ENCODE measurements around the gene FGFR2.

Gene FGFR2

GRCh38 chr10:121610798-121611323 is 12.6 kb upstream of the FGFR2 start:
- DNase-seq (ENCODE audit: low spot score): no peak

- no peak for DNase-seq (ENCODE audit: low spot score)
Measured at GRCh38 chr10:121609426-121610380, 11.5 kb upstream of the FGFR2 start.

- no peak for DNase-seq (ENCODE audit: low spot score)
Measured at GRCh38 chr10:121608469-121609190, 10.4 kb upstream of the FGFR2 start.

- DNase-seq (ENCODE audit: low spot score): no peak
Measured at GRCh38 chr10:121607310-121608055, 9.2 kb upstream of the FGFR2 start.

GRCh38 chr10:121605708-121606107 is 7.5 kb upstream of the FGFR2 start:
- DNase-seq (ENCODE audit: low spot score): no peak

GRCh38 chr10:121601458-121601857 is 3.2 kb upstream of the FGFR2 start:
- no peak for DNase-seq (ENCODE audit: low spot score)

GRCh38 chr10:121600611-121601010 is 2.4 kb upstream of the FGFR2 start:
- no peak for DNase-seq (ENCODE audit: low spot score)

GRCh38 chr10:121599947-121600346 is 1.7 kb upstream of the FGFR2 start:
- DNase-seq (ENCODE audit: low spot score): no peak

GRCh38 chr10:121597504-121598262 is 561 bp downstream of the FGFR2 start:
- no peak for DNase-seq (ENCODE audit: low spot score)

- no peak for DNase-seq (ENCODE audit: low spot score)
Measured at GRCh38 chr10:121596689-121597503, 1.3 kb downstream of the FGFR2 start.

- DNase-seq (ENCODE audit: low spot score): no peak
Measured at GRCh38 chr10:121595806-121596688, 2.2 kb downstream of the FGFR2 start.

- no peak for DNase-seq (ENCODE audit: low spot score)
Measured at GRCh38 chr10:121595351-121595805, 2.9 kb downstream of the FGFR2 start.

- no peak for DNase-seq (ENCODE audit: low spot score)
Measured at GRCh38 chr10:121594623-121595350, 3.5 kb downstream of the FGFR2 start.

GRCh38 chr10:121594076-121594475 is 4.2 kb downstream of the FGFR2 start:
- DNase-seq (ENCODE audit: low spot score): no peak

GRCh38 chr10:121593281-121594075 is 4.8 kb downstream of the FGFR2 start:
- DNase-seq (ENCODE audit: low spot score): no peak

- DNase-seq (ENCODE audit: low spot score): no peak
Measured at GRCh38 chr10:121592155-121592890, 5.9 kb downstream of the FGFR2 start.

- DNase-seq (ENCODE audit: low spot score): no peak
Measured at GRCh38 chr10:121591186-121591585, 7.1 kb downstream of the FGFR2 start.

Measured in CD4-positive, alpha-beta T cell treated with Interleukin-15 for 4 hours (primary cell).